H4 (cell line): ENCODE measurements around the gene CRTAP. TPM values are rescaled to one million over a fixed set of nuclear protein-coding genes. Genes with fewer than 3 reads are reported as not detected.
"Not testable (repeated sequence)": the region's sequence is repeated elsewhere in the genome, so short reads cannot be mapped to it uniquely, and the experiment has no call there.

Experiments
- DNase-seq: peaks from one replicate; pipeline ENCODE4 v3.0.0-alpha.2; 2015; ENCODE audit warnings: low spot score
- total RNA-seq: library from RNA; depleted of rRNA; stranded (reverse); fragments of >200 nt; shearing (Covaris generic); gene quantifications from 2 replicates; pipeline ENCODE4 v1.2.3, GENCODE V29; 2014; rRNA removed

CRTAP gene
- total RNA-seq, 1 experiment from 2014 or later = 343 TPM

DNA sequence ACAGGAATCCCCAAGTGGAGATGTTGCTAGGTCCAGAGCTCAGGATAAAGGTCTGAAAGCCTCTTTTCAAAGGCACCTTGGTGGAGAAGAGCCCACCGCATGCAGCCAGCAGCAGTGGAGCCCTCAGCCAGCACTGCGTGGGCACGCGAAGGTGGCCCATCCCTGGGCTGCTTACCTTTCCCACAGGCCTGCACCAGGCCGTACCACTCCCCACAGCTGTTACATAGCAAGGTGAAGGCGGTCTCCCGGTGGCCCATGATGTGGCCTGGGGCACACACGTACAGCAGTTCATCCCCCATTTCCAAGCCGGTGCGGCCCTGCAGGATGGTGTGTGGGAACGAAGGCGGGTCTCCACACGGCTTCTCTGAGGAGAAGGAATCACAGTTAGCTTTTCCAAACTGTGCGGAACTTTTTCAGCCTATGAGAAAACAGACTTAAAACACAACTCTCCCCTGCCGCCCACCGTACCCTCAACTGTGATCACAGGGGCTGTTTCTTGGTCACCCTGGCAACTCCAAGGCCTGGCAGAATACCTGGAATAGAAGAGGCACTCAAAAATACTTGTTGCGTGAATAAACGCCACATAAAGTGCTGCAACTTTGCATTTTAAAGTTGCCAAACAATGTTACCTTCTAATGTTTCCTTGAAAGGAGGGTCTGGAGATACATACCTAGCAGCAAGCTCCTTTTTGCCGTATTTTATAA, 61.0 kb downstream of the CRTAP start:
- DNase-seq = no peak

DNA sequence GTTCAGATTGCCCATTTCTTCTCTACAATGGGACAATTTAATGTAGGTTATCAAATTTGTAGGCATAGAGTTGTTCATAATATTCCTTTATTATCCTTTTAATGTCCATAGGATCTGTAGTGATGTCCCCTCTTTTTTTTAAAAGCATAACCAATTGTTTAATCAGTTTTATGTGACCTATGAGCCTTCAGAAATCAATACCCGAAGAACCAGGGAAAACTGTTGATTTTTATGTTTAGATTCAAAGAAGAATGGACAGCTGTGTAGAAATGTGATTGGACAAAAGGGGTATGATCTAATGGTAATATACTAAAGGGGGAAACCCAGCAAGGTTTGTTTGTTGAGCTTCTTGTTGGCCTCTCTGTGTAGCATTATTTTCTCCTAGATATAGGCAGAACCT, 65.3 kb downstream of the CRTAP start:
- DNase-seq = no peak

DNA sequence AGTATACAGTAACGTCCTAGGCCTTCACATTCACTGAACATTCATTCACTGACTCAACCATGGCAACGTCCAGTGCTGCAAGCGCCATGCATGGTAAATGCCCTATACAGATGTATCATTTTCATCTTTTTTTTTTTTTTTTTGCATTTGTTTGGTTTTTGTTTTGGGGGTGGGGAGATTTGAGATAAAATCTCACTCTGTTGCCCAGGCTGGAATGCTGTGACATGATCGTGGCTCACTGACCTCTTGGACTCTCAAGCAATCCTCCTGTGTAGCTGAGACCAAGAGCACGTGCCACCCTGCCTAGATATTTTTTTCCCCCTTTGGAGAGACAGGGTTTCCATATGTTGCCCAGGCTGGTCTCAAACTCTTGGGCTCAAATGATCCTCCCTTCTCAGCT, 67.4 kb downstream of the CRTAP start:
- no peak for DNase-seq

DNA sequence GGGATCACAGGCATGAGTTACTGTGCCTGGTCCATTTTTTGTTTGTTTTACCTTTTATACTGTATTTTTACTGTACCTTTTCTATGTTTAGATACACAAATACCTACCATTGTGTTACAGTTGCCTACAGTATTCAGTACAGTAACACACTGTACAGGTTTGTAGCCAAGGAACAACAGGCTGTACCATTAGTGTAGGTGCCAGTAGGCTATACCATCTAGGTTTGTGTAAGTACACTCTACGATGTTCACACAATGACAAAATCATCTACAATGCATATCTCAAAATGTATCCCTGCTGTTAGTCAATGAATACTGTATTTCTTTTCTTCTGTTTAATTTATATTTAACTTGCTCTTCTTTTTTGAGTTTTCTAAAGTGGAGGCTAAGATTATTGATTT, 67.8 kb downstream of the CRTAP start:
- DNase-seq = not testable (repeated sequence)

DNA sequence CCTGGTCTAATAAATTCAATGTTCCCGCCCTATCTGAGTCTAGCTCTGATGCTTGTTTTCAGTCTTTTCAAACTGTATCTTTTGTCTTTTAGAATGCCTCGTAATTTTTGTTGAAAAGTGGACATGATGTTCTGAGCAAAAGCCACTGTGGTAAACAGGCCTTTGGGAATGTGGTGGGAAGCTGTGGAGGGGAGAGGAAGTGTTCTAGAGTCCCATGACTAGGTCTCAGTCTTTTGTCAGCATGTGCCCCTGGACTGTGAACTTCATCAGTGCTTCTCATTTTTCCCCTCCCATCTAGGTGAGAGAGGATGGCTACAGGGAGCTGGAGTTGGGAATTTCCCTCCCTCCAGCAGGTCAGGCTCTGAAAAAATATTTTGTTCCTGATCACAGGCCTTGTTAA, 71.0 kb downstream of the CRTAP start:
- DNase-seq = no peak

DNA sequence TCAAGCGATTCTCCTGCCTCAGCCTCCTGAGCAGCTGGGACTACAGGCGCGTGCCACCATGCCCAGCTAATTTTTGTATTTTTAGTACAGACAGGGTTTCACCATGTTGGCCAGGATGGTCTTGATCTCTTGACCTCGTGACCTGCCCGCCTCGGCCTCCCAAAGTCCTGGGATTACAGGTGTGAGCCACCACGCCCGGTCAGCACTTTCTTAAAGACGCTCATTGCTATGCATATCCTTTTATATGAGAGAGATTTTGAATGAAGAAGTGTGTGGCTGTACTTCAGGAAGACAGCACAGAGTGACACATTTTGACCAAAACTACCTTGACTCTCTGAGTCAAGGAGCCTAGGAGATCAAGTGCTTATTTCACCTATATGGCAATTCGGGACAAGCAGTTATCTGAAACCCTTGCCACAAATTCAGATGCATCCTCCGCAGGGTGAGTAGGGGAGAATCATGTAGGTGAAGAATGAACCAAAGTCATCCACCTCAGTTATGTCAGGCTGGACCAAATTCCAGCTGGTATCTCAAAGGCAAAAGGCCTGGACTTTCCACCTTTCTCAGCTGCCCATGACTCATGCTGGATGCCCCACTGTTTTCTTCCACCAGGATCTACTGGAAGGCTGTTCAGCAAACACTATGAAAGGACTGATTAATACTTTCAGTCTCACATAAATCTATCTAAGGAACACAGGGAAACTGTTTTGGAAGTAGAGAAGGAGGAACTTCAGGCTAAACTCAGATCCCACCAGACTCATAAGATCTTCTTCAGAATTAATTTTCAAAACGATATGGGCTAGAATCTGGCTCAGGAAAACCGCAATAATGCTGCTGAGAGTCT, 72.9 kb downstream of the CRTAP start:
- no peak for DNase-seq

DNA sequence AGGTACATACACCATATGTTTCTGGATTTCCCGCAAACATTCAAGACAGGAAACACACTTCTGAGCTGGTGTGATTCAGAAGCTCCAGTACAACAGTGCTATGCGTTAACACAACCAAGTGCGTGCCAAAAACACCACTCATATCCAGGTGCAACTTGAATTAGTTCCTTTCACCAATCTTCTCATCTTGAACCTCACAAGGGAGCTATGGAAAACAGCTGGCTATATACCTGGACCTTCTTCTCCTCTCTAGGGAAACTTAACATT, 73.5 kb downstream of the CRTAP start:
- no peak for DNase-seq

DNA sequence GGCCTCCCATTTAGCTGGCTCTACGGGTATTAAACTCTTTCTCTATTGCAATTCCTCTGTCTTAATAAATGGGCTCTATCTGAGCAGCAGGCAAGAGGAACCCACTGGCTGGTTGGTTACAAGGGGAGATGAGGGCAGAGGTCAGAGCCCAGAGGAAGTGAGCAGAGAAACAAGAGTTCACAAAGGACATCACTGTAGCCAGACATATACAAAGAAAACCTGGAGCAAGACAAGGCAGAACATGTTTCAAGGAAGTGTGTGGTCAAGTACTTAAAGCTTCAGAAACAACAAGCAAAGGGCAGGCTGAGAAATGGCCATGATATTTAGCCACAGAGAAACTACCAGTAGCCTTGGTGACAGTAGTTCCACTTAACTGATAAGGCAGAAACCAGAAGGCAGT, 80.5 kb downstream of the CRTAP start:
- no peak for DNase-seq

DNA sequence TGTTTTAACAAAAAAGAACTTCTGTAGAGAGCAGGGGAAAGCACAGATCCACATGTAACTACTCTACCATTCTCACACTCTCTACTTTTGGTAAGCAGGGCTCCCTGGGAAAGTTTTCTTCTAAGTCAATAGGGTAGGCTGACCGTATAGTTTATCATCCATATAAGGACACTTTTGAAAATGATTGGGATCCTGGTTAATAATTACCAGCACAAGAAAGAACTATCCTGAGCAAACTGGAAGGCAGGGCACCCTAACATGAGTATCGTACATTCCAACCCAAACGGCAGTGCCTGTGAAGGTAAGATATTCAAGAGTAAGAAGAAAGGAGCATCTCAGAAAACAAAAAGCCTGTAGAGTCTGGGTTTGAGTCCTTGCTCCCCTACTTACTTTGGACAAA, 82.7 kb downstream of the CRTAP start:
- no peak for DNase-seq

Other genes starting within 250 kb of the CRTAP start
- not detected in 2 replicates for gene CCR4, start 162.4 kb upstream of the CRTAP start, total RNA-seq
- gene GLB1, start 16.9 kb upstream of the CRTAP start, total RNA-seq = 53.0 and 72.4 TPM in 2 replicates
- gene TMPPE, start 16.9 kb upstream of the CRTAP start, total RNA-seq = 0.23 and 1.2 TPM in 2 replicates
- not detected in 2 replicates for gene SUSD5, start 104.8 kb downstream of the CRTAP start, total RNA-seq
- gene FBXL2, start 163.4 kb downstream of the CRTAP start, total RNA-seq = 3.0 and 3.8 TPM in 2 replicates